SK-N-SH treated with all-trans-retinoic acid at 6 μM for 48 hours (cell line): Measurements from ENCODE around the gene TAP1.

Experiments used
- CREB5 ChIP-seq: fragments of 250-450 bp; sonication (Bioruptor Pico); IDR thresholded peaks from 2 replicates; pipeline ENCODE4 v1.5.1; 2020; ENCODE audit warnings: low read depth, mild to moderate bottlenecking, moderate library complexity
- OSR1 ChIP-seq: fragments of 250-450 bp; sonication (Bioruptor Pico); IDR thresholded peaks from 2 replicates; pipeline ENCODE4 v1.8.0; 2022; ENCODE audit warnings: moderate library complexity, mild to moderate bottlenecking, inconsistent platforms
- PATZ1 ChIP-seq: fragments of 250-450 bp; sonication (Bioruptor Pico); IDR thresholded peaks from 2 replicates; pipeline ENCODE4 v1.8.0; 2020; ENCODE audit warnings: mild to moderate bottlenecking, moderate library complexity, borderline replicate concordance
- RARB ChIP-seq: fragments of 250-450 bp; sonication (Bioruptor Pico); IDR thresholded peaks from 2 replicates; pipeline ENCODE4 v1.8.0; 2021; ENCODE audit warnings: mild to moderate bottlenecking, moderate library complexity
- TOX ChIP-seq: fragments of 250-450 bp; sonication (Bioruptor Pico); IDR thresholded peaks from 2 replicates; pipeline ENCODE4 v1.8.0; 2021; ENCODE audit warnings: mild to moderate bottlenecking, moderate library complexity, borderline replicate concordance
- ZFP30 ChIP-seq: fragments of 450-650 bp; formaldehyde crosslinking; IDR thresholded peaks from 2 replicates; pipeline ENCODE4 v1.5.0; 2022; ENCODE audit warnings: mild to moderate bottlenecking, moderate library complexity
- ZNF70 ChIP-seq: fragments of 450-650 bp; formaldehyde crosslinking; IDR thresholded peaks from 2 replicates; pipeline ENCODE4 v1.5.0; 2020; ENCODE audit warnings: mild to moderate bottlenecking, moderate library complexity
- ZNF8 ChIP-seq: fragments of 450-650 bp; formaldehyde crosslinking; IDR thresholded peaks from 2 replicates; pipeline ENCODE4 v1.5.0; 2020; ENCODE audit warnings: mild to moderate bottlenecking, moderate library complexity
- TF ChIP-seq, protein P1 (sequence below): fragments of 250-450 bp; sonication (Bioruptor Pico); IDR thresholded peaks from 2 replicates; pipeline ENCODE4 v1.5.0; 2020; ENCODE audit warnings: mild to moderate bottlenecking, moderate library complexity

DNA sequence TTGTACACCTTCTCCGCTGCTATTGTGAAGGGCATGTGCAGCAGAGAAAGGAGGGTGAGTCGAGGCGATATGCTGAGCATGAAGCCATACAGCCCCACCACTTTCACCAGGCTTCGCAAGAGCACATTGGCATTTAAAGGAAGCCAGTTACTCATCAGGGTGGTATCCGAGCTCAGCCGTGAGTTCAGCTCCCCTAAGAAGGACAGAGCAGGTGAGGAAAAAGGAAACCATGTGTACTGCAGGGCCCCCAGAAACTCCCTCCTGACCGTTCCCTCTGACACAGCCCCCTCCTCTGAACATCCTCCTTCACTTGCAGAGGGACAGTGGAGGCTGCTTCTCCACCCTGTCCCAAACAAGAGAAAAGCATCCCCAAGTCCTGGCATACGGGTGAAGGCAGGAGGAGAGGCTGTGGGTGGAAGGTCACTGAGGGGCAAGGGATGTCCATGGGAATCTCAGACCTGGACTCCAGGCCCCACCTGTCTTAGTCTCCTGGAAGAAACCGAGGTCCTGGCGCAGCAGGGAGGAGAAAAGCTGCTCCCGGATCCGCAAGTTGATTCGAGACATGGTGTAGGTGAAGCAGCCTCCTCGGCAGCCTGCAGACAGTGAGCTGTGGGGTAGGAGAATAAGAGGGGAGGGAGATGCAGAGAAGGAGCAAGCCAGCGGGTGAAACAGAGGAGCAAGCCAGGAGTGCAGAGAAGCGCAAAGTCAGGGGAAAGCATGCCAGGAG, 18.2 kb downstream of the TAP1 start:
- no peak for TF ChIP-seq CREB5 (CRISPR knock-in tag)
- TF ChIP-seq ZFP30, result no peak
- no peak for TF ChIP-seq ZNF70 (CRISPR knock-in tag)
- TF ChIP-seq ZNF8, result no peak
- no peak for TF ChIP-seq PATZ1
- no peak for TF ChIP-seq OSR1 (CRISPR knock-in tag)
- no peak for TF ChIP-seq RARB (CRISPR knock-in tag)
- TF ChIP-seq, protein P1, sequence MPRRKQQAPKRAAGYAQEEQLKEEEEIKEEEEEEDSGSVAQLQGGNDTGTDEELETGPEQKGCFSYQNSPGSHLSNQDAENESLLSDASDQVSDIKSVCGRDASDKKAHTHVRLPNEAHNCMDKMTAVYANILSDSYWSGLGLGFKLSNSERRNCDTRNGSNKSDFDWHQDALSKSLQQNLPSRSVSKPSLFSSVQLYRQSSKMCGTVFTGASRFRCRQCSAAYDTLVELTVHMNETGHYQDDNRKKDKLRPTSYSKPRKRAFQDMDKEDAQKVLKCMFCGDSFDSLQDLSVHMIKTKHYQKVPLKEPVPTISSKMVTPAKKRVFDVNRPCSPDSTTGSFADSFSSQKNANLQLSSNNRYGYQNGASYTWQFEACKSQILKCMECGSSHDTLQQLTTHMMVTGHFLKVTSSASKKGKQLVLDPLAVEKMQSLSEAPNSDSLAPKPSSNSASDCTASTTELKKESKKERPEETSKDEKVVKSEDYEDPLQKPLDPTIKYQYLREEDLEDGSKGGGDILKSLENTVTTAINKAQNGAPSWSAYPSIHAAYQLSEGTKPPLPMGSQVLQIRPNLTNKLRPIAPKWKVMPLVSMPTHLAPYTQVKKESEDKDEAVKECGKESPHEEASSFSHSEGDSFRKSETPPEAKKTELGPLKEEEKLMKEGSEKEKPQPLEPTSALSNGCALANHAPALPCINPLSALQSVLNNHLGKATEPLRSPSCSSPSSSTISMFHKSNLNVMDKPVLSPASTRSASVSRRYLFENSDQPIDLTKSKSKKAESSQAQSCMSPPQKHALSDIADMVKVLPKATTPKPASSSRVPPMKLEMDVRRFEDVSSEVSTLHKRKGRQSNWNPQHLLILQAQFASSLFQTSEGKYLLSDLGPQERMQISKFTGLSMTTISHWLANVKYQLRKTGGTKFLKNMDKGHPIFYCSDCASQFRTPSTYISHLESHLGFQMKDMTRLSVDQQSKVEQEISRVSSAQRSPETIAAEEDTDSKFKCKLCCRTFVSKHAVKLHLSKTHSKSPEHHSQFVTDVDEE, result no peak
- TF ChIP-seq TOX, result no peak
